Coronary artery (tissue), 2 donors: ENCODE results near the gene RSF1.
A peak's percentile ranks its signal among the peaks of the same experiment; 100 is the strongest.
"Not testable (repeated sequence)": the region's sequence is repeated elsewhere in the genome, so short reads cannot be mapped to it uniquely, and the experiment has no call there.

Experiments used
- DNase-seq: peaks from one replicate; pipeline ENCODE4 v3.0.0-alpha.2; 2017; ENCODE audit warnings: low spot score
- H3K27ac ChIP-seq, 2 donors: fragments of 200-600 bp; sonication (generic); one replicate each; pipeline ENCODE4 v1.5.1; 2016 to 2019
- H3K4me3 ChIP-seq: fragments of 200-600 bp; sonication (generic); 2 replicates; pipeline ENCODE4 v1.5.1; 2016; ENCODE audit warnings: mild to moderate bottlenecking, moderate library complexity
- TF ChIP-seq, protein P1 (sequence below): fragments of 200-600 bp; sonication (generic); IDR thresholded peaks from one replicate; pipeline ENCODE4 v1.5.1; 2019; ENCODE audit warnings: antibody characterized with exemption

Gene RSF1, protein sequence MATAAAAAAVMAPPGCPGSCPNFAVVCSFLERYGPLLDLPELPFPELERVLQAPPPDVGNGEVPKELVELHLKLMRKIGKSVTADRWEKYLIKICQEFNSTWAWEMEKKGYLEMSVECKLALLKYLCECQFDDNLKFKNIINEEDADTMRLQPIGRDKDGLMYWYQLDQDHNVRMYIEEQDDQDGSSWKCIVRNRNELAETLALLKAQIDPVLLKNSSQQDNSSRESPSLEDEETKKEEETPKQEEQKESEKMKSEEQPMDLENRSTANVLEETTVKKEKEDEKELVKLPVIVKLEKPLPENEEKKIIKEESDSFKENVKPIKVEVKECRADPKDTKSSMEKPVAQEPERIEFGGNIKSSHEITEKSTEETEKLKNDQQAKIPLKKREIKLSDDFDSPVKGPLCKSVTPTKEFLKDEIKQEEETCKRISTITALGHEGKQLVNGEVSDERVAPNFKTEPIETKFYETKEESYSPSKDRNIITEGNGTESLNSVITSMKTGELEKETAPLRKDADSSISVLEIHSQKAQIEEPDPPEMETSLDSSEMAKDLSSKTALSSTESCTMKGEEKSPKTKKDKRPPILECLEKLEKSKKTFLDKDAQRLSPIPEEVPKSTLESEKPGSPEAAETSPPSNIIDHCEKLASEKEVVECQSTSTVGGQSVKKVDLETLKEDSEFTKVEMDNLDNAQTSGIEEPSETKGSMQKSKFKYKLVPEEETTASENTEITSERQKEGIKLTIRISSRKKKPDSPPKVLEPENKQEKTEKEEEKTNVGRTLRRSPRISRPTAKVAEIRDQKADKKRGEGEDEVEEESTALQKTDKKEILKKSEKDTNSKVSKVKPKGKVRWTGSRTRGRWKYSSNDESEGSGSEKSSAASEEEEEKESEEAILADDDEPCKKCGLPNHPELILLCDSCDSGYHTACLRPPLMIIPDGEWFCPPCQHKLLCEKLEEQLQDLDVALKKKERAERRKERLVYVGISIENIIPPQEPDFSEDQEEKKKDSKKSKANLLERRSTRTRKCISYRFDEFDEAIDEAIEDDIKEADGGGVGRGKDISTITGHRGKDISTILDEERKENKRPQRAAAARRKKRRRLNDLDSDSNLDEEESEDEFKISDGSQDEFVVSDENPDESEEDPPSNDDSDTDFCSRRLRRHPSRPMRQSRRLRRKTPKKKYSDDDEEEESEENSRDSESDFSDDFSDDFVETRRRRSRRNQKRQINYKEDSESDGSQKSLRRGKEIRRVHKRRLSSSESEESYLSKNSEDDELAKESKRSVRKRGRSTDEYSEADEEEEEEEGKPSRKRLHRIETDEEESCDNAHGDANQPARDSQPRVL (N-terminal part only)

DNA sequence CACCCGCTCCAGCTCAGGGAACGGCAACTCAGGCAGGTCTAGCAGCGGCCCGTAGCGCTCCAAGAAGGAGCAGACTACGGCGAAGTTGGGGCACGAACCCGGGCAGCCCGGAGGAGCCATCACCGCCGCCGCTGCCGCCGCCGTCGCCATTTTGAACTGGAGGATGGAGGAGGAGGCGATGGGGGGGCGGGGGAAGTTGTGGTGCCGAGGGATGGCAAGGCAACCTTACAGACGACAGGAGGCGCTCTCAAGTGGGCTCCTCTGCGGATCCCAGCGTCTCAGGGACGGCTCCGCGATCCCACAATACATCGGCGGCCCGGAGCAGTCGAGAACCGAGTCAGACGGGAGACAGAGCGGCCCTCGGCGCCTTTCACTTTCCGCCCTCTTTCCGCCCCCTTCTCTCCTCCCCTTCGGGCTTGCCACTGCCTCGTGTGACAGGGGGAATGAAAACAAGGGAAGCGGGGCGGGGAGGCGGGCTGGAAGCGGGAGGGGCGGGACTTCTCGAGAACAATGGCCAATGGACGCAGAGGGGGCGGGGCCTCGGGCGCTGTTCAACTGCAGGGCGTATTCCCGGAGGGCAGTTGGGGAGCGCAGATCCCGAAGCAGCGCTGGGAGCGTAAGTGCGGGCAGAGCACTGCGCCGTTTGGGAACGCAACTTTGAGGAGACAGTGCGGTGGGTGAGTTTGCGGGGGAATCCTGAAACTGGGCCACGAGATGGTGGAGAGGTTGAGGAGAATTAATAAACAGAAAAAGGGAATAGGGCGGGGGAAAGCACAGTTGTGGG lies at the start of gene RSF1, which contains the start of gene AAMDC:
RSF1 (minus strand) TSS at position 158 of the 784 bp plus-strand sequence; CDS start at position 150, 8 bp downstream.
AAMDC (plus strand) TSS at position 580 of the 784 bp plus-strand sequence. CDS start 21,353 bp downstream, outside the sequence.
- H3K27ac ChIP-seq = peak within 1 kb of the TSS; percentile 97 to 99
- DNase-seq = peak; percentile 99
- TF ChIP-seq, protein P1, sequence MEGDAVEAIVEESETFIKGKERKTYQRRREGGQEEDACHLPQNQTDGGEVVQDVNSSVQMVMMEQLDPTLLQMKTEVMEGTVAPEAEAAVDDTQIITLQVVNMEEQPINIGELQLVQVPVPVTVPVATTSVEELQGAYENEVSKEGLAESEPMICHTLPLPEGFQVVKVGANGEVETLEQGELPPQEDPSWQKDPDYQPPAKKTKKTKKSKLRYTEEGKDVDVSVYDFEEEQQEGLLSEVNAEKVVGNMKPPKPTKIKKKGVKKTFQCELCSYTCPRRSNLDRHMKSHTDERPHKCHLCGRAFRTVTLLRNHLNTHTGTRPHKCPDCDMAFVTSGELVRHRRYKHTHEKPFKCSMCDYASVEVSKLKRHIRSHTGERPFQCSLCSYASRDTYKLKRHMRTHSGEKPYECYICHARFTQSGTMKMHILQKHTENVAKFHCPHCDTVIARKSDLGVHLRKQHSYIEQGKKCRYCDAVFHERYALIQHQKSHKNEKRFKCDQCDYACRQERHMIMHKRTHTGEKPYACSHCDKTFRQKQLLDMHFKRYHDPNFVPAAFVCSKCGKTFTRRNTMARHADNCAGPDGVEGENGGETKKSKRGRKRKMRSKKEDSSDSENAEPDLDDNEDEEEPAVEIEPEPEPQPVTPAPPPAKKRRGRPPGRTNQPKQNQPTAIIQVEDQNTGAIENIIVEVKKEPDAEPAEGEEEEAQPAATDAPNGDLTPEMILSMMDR = peak; percentile 60
- H3K4me3 ChIP-seq = peak within 1 kb of the TSS; percentile 97

DNA sequence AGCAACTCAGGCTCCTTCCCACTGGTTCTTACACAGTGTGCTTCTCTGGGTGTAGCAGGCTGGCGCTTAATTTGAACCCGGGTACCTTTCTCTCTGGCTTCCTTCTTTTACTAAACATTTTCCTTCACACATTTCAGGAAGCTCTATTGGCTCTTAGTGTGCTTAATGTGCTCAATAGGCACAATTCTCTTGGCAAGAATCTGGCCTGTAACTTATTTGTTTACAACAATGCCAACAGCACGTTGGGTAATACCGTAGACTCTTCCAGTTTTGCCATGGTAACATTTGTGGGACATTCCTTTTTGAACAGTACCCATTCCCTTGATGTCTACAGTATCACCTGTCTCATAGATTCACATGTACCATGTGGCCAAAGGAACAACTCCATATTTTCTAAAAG lies 48.2 kb upstream of the RSF1 start:
- no peak overlapping the region for H3K27ac ChIP-seq
- TF ChIP-seq, protein P1 = no peak

GRCh38 chr11:77866336-77866735 lies 45.8 kb upstream of the RSF1 start:
- H3K4me3 ChIP-seq = no peak overlapping the region
- TF ChIP-seq, protein P1 = no peak
- no peak overlapping the region for H3K27ac ChIP-seq
- no peak for DNase-seq

More for the DNA sequence above, 48.2 kb upstream of the RSF1 start:
- no peak for DNase-seq
- H3K4me3 ChIP-seq = no peak overlapping the region

DNA sequence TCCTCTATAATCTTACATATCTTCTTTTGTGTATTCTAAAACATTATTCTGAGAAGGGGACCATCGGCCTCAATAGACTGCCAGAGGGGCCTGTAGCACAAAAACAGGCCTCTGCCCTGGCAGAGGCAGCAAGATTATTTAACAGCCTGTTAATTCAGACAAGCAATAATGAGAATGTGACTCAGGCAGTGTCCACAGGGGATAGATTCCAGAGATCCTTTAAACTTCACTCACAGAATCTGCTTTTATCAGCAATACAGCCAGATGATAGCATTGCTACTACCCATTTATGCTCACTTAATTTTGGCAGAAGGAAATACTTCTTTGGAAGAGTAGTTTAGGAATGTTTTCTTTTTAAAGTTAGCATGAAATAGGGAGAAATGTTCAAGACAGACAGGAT lies 45.3 kb upstream of the RSF1 start:
- DNase-seq = no peak
- Histone ChIP-seq H3K4me3 (no peak overlapping the region), H3K27ac (no peak overlapping the region)
- TF ChIP-seq, protein P1 = no peak

- not testable (repeated sequence) for DNase-seq, H3K27ac ChIP-seq, H3K4me3 ChIP-seq
These were observed 40.9 kb upstream of the RSF1 start for GRCh38 chr11:77861444-77861843.

DNA sequence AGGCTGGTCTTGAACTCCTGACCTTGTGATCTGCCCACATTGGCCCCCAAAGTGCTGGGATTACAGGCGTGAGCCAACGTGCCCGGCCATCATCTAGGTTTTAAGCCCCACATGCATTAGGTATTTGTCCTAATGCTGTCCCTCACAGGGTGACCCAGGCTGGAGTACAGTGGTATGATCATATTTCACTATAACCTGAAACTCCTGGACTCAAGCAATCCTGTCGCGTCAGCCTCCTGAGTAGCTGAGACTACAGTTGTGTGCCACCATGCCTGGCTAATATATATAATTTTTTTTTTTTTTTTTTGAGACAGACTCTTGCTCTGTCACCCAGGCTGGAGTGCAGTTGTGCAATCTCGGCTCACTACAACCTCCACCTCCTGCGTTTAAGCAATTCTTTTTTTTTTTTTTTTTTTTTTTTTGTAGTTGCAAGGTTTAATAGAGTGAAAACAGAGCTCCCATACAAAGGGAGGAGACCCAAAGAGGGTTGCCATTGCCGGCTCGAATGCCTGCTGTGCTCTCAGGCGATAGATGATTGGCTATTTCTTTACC lies 37.5 kb upstream of the RSF1 start:
- H3K27ac ChIP-seq, H3K4me3 ChIP-seq, DNase-seq: not testable (repeated sequence)

DNA sequence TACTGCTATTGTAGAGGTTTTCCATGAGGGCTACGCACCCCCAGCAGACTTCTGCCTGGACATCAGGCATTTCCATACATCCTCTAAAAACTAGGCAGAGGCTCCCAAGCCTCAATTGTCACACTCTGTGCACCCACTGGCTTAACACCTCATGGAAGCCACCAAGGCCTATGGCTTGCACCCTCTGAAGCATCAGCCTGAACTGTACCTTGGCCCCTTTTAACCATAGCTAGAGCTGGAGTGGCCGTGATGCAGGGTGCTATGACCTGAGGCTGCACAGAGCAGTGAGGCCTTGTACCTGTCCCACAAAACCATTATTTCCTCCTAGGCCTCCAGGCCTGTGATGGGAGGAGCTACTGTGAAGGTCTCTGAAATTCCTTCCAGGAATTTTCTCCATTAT lies 34.3 kb upstream of the RSF1 start:
- no peak overlapping the region for H3K27ac ChIP-seq
- no peak overlapping the region for H3K4me3 ChIP-seq
- no peak for DNase-seq
- TF ChIP-seq, protein P1 = no peak
